ENCODE data around the gene RERE. TPM values are rescaled to one million over a fixed set of nuclear protein-coding genes. Genes with fewer than 3 reads are reported as not detected.

RERE gene
- total RNA-seq, 1 experiment from 2014 or later, result 217 TPM

DNA sequence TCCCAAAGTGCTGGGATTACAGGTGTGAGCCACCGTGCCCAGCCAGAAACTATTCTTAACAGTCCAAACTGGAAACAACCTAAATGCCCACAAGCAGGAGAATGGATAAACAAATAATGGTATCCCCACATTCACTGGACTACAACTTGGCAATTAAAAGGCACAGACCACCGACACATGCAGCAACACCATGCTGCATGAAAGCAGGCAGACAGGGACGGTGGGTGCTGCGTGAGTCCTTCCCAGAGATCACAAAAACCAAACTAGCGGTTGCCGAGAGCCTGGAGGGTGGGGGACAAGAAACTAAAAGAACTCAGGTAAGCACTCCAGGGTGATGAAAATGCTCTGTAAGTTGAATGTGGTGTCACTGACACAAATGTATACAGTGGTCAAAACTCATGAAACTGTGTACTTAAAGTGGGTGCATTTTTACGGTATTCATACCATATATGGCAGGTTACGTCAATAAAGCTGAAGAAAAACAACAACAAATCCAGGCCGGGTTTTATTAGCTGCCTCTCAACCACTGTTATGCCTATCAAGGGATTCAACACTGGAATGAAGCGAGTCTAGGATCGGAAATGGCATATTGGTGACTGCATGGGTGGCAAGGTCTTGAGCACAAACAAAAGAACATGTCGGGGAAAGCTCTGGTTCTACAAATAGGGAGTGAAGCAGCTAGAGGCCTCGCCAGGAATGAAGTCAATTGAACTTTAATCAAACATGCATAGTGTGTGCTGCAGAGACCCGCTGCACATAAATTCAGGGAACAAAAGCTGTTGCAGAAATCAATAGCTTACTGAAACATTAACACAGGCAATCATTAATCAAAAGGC, 447.2 kb downstream of the RERE start:
- ATAC-seq (no peak), DNase-seq (ENCODE audit: low read depth, low spot score) (no peak)
- H3K4me3 ChIP-seq (ENCODE audit: low read depth in 2 of 2, low read length in 2 of 2), result no peak overlapping the region
- intact Hi-C loops (cut with micrococcal nuclease; ENCODE audit: unreplicated experiment) (no loop called here), in situ Hi-C loops (cut with HindIII; ENCODE audit: low pct_unique_long_range_greater_than_20kb, low sequenced_read_pairs) (no loop called here)
- H3K4me1 ChIP-seq (ENCODE audit: control insufficient read depth, insufficient read depth, low read length), result peaks cover 53% of the 10 kb centered on the region
- TF ChIP-seq, protein P1, sequence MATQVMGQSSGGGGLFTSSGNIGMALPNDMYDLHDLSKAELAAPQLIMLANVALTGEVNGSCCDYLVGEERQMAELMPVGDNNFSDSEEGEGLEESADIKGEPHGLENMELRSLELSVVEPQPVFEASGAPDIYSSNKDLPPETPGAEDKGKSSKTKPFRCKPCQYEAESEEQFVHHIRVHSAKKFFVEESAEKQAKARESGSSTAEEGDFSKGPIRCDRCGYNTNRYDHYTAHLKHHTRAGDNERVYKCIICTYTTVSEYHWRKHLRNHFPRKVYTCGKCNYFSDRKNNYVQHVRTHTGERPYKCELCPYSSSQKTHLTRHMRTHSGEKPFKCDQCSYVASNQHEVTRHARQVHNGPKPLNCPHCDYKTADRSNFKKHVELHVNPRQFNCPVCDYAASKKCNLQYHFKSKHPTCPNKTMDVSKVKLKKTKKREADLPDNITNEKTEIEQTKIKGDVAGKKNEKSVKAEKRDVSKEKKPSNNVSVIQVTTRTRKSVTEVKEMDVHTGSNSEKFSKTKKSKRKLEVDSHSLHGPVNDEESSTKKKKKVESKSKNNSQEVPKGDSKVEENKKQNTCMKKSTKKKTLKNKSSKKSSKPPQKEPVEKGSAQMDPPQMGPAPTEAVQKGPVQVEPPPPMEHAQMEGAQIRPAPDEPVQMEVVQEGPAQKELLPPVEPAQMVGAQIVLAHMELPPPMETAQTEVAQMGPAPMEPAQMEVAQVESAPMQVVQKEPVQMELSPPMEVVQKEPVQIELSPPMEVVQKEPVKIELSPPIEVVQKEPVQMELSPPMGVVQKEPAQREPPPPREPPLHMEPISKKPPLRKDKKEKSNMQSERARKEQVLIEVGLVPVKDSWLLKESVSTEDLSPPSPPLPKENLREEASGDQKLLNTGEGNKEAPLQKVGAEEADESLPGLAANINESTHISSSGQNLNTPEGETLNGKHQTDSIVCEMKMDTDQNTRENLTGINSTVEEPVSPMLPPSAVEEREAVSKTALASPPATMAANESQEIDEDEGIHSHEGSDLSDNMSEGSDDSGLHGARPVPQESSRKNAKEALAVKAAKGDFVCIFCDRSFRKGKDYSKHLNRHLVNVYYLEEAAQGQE (IDR thresholded peaks at IDR 0.05; ENCODE audit: insufficient read depth in 1 of 2, low read depth in 2 of 2, low read length in 1 of 2), result no peak
- TF ChIP-seq POLR2AphosphoS5 (IDR thresholded peaks at IDR 0.05; ENCODE audit: low read depth, low read length), result no peak
- no peaks in the 10 kb centered on the region for H3K27me3 ChIP-seq (ENCODE audit: control insufficient read depth, insufficient read depth, low read length)
- CTCF ChIA-PET, result no interaction called here
- H3K27ac ChIP-seq (ENCODE audit: low read length), result no peak overlapping the region
- POLR2A ChIA-PET, result no interaction called here
- peaks cover 14% of the 10 kb centered on the region for H3K36me3 ChIP-seq (ENCODE audit: control insufficient read depth, insufficient read depth, low read length)
- H3K9me3 ChIP-seq (ENCODE audit: control insufficient read depth, insufficient read depth, low read depth, low read length), result no peaks in the 10 kb centered on the region
- BruUV-seq (replicated peaks), result no TSS peak

DNA sequence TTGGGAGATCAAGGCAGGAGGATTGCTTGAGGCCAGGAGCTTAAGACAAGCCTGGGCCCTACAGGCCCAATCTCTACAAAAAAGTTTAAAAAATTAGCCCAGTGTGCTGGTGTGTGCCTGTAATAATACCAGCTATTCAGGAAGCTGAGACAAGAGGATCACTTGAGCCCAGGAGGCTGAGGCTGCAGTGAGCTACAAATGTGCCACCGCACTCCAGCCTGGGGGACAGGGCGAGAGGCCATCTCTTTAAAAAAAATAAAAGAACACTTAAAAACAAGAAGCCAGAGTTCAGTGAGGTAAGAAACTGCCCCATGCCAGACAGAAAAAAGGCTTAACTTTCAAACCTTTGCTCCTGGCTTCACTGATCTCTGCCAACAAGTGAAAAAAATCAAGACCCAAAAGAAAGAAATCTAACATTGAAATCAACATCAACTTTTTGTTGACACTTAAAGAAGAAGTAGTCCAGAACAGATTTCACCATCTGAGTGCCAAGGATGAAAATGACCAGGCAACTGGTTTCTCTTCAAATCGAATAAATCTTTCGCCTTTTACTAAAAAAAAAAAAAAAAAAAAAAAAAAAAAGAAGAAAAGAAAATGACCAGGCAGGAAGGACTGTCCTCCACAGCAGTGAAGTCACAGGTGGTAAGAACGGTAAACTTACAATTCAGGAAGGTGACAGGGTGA, 448.3 kb downstream of the RERE start:
- Histone ChIP-seq H3K4me3 (ENCODE audit: low read depth in 2 of 2, low read length in 2 of 2) (no peak overlapping the region), H3K4me1 (ENCODE audit: control insufficient read depth, insufficient read depth, low read length) (peaks cover 44% of the 10 kb centered on the region), H3K36me3 (ENCODE audit: control insufficient read depth, insufficient read depth, low read length) (peaks cover 18% of the 10 kb centered on the region), H3K9me3 (ENCODE audit: control insufficient read depth, insufficient read depth, low read depth, low read length) (no peaks in the 10 kb centered on the region), H3K27me3 (ENCODE audit: control insufficient read depth, insufficient read depth, low read length) (no peaks in the 10 kb centered on the region), H3K27ac (ENCODE audit: low read length) (no peak overlapping the region)
- intact Hi-C loops (cut with micrococcal nuclease; ENCODE audit: unreplicated experiment), result no loop called here
- in situ Hi-C loops (cut with HindIII; ENCODE audit: low pct_unique_long_range_greater_than_20kb, low sequenced_read_pairs), result no loop called here
- TF ChIP-seq, protein P2, sequence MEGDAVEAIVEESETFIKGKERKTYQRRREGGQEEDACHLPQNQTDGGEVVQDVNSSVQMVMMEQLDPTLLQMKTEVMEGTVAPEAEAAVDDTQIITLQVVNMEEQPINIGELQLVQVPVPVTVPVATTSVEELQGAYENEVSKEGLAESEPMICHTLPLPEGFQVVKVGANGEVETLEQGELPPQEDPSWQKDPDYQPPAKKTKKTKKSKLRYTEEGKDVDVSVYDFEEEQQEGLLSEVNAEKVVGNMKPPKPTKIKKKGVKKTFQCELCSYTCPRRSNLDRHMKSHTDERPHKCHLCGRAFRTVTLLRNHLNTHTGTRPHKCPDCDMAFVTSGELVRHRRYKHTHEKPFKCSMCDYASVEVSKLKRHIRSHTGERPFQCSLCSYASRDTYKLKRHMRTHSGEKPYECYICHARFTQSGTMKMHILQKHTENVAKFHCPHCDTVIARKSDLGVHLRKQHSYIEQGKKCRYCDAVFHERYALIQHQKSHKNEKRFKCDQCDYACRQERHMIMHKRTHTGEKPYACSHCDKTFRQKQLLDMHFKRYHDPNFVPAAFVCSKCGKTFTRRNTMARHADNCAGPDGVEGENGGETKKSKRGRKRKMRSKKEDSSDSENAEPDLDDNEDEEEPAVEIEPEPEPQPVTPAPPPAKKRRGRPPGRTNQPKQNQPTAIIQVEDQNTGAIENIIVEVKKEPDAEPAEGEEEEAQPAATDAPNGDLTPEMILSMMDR (IDR thresholded peaks at IDR 0.05), result no peak
- TF ChIP-seq TCF7L2 (IDR thresholded peaks at IDR 0.05; ENCODE audit: low read depth, low read length), result no peak
- ATAC-seq (no peak), DNase-seq (ENCODE audit: low read depth, low spot score) (no peak)
- ChIA-PET CTCF (interaction anchor here (0.6 kb wide), 1 partner anchor 74 kb away, joined by 3 read pairs; no protein-coding TSS in a partner anchor), POLR2A (interaction anchor here (0.6 kb wide), 1 partner anchor 408 kb away, joined by 7 read pairs; no protein-coding TSS in a partner anchor)
- no TSS peak for BruUV-seq (replicated peaks)

DNA sequence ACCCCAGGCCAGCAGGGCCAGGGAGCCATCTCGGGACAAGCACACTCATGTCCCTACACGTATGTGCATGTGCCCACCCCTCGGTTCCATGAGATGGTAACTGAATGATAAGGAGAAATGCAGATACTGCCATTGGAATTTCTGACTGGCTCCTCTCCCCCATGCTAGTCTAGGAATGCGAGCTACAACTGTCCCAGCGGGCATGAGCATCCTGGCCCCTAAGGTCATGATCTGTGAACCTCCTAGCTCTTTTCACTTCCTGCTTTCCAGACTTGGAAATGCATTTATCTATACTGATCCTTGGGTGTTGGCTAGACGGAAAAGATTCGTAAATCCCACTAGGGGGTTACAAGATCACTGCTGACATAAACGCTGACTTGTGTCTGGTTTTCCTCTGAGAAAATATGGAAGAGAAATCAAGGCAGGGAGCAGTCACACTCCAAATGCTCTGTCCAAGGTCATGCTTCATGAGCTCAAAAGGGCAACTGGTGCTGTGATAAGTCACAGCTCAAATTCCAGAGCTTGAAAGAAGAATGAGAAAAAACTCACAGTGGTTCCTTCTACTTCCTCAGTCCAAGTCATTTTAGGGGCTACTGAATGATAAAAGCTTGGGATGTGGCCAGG, 449.8 kb downstream of the RERE start:
- in situ Hi-C loops (cut with HindIII; ENCODE audit: low pct_unique_long_range_greater_than_20kb, low sequenced_read_pairs), result no loop called here
- POLR2A ChIA-PET, result no interaction called here
- no TSS peak for BruUV-seq (replicated peaks)
- Histone ChIP-seq H3K9me3 (ENCODE audit: control insufficient read depth, insufficient read depth, low read depth, low read length) (no peaks in the 10 kb centered on the region), H3K36me3 (ENCODE audit: control insufficient read depth, insufficient read depth, low read length) (peaks cover 23% of the 10 kb centered on the region), H3K4me1 (ENCODE audit: control insufficient read depth, insufficient read depth, low read length) (peaks cover 34% of the 10 kb centered on the region), H3K4me3 (ENCODE audit: low read depth in 2 of 2, low read length in 2 of 2) (no peak overlapping the region), H3K27me3 (ENCODE audit: control insufficient read depth, insufficient read depth, low read length) (no peaks in the 10 kb centered on the region), H3K27ac (ENCODE audit: low read length) (peak overlapping the region; percentile 44)
- intact Hi-C loops (cut with micrococcal nuclease; ENCODE audit: unreplicated experiment), result no loop called here
- ATAC-seq, result no peak
- TF ChIP-seq SIN3A (IDR thresholded peaks at IDR 0.05; ENCODE audit: borderline replicate concordance, insufficient read depth, low read depth, low read length), result no peak
- TF ChIP-seq, protein P2 (IDR thresholded peaks at IDR 0.05), result no peak
- TF ChIP-seq, protein P1 (IDR thresholded peaks at IDR 0.05; ENCODE audit: insufficient read depth in 1 of 2, low read depth in 2 of 2, low read length in 1 of 2), result no peak
- TF ChIP-seq POLR2AphosphoS5 (IDR thresholded peaks at IDR 0.05; ENCODE audit: low read depth, low read length), result no peak; the same call in 1 of the 2 replicates
- TF ChIP-seq TCF7L2 (IDR thresholded peaks at IDR 0.05; ENCODE audit: low read depth, low read length), result no peak
- CTCF ChIA-PET, result no interaction called here
- no peak for DNase-seq (ENCODE audit: low read depth, low spot score)

All from Panc1 (cell line).